ENCODE data around the gene MCL1. TPM values are rescaled to one million over a fixed set of nuclear protein-coding genes. Genes with fewer than 3 reads are reported as not detected.

MCL1 gene
- total and polyA plus RNA-seq, 2 donors (not counting 1 experiment from before 2014, with no cell fraction given), result 219 to 266 TPM

DNA sequence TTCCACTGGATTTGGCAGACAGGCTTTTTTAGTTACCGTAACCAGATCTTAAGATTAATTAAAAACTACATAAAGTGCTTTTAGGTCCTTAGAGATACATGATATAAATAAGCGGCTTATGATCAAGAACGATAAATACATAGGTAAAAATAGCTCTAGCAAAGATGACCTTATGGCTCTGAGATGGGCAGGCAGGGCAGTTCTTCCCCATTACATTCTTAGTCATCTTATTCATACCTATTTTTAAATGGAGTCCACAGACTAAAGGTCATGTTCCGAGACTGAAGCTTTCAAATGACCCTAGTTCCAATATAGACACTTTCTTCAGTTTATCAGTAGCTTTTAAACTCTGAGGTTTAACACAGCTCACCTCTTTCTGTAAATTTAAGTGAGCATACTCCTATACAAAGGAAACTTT, 4.3 kb downstream of the MCL1 start:
- peak overlapping the region; percentile 29 to 97 for H3K27ac ChIP-seq (ENCODE audit: low read length in 2 of 2)
- no peak for DNase-seq
- Mint-ChIP-seq H3K9me3 (ENCODE audit: insufficient read depth) (no peaks in the 10 kb centered on the region), H3K4me1 (peaks cover 65% of the 10 kb centered on the region), H3K27me3 (no peaks in the 10 kb centered on the region), H3K27ac (peak overlapping the region; percentile 83), H3K4me3 (peak overlapping the region; percentile 99)
- H3K9me3 ChIP-seq (ENCODE audit: control extremely low read depth in 1 of 3, control insufficient read depth in 2 of 3, insufficient read depth in 1 of 3, low read length in 2 of 3), result no peaks in the 10 kb centered on the region
- peak overlapping the region; percentile 94 for H3K9ac ChIP-seq (ENCODE audit: low read length)
- peaks cover 1 to 73% of the 10 kb centered on the region in 2 experiments for H3K36me3 ChIP-seq (replicated peaks in 1 of 2; ENCODE audit: control extremely low read depth in 1 of 2, control insufficient read depth in 1 of 2, extremely low read depth in 1 of 2, insufficient read depth in 2 of 2, low read length in 1 of 2)
- ChIA-PET POLR2A (interaction anchor here (0.9 to 11.2 kb wide), 2 partner anchors 11 to 40 kb away, joined by 4 to 371 read pairs; no protein-coding TSS in a partner anchor), CTCF (interaction anchor here (18.0 to 19.2 kb wide), 2 partner anchors 14 to 45 kb away, joined by 157 to 497 read pairs; no protein-coding TSS in a partner anchor)
- H3K4me3 ChIP-seq (ENCODE audit: control extremely low read depth in 1 of 5, extremely low read depth in 1 of 5, insufficient read depth in 1 of 5, low read depth in 2 of 5, low read length in 4 of 5), result peak overlapping the region; percentile 76 to 100 (median 98)
- peak overlapping the region; percentile 86 for H3K4me2 ChIP-seq (replicated peaks; ENCODE audit: low read depth, low read length, poor library complexity, severe bottlenecking)
- intact Hi-C loops (cut with micrococcal nuclease), result loop anchor here (1.0 kb wide), 1 partner anchor 36 kb away; no protein-coding TSS in a partner anchor
- peaks cover 69% of the 10 kb centered on the region for H4K20me1 ChIP-seq (ENCODE audit: control insufficient read depth, insufficient read depth, low read length, poor library complexity, severe bottlenecking)
- H3K27me3 ChIP-seq (replicated peaks in 1 of 4; ENCODE audit: control extremely low read depth in 1 of 4, control insufficient read depth in 3 of 4, insufficient read depth in 4 of 4, low read length in 3 of 4), result no peaks in the 10 kb centered on the region
- TF ChIP-seq EZH2 (IDR thresholded peaks at IDR 0.05; ENCODE audit: borderline replicate concordance, insufficient read depth, low read depth, low read length, poor library complexity, severe bottlenecking), result no peak
- TF ChIP-seq, protein P1, sequence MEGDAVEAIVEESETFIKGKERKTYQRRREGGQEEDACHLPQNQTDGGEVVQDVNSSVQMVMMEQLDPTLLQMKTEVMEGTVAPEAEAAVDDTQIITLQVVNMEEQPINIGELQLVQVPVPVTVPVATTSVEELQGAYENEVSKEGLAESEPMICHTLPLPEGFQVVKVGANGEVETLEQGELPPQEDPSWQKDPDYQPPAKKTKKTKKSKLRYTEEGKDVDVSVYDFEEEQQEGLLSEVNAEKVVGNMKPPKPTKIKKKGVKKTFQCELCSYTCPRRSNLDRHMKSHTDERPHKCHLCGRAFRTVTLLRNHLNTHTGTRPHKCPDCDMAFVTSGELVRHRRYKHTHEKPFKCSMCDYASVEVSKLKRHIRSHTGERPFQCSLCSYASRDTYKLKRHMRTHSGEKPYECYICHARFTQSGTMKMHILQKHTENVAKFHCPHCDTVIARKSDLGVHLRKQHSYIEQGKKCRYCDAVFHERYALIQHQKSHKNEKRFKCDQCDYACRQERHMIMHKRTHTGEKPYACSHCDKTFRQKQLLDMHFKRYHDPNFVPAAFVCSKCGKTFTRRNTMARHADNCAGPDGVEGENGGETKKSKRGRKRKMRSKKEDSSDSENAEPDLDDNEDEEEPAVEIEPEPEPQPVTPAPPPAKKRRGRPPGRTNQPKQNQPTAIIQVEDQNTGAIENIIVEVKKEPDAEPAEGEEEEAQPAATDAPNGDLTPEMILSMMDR (IDR thresholded peaks at IDR 0.05), result no peak
- no peak overlapping the region for H2AFZ ChIP-seq (ENCODE audit: insufficient read depth, low read depth, low read length, poor library complexity, severe bottlenecking)
- H3K4me1 ChIP-seq (ENCODE audit: control insufficient read depth in 2 of 2, insufficient read depth in 2 of 2, low read length in 2 of 2), result peaks cover 64 to 68% of the 10 kb centered on the region in 2 donors
- peaks cover 94% of the 10 kb centered on the region for H3K79me2 ChIP-seq (ENCODE audit: control insufficient read depth, insufficient read depth, low read length)
- no CpG with 5 or more reads among the region's 4 CpGs for WGBS (ENCODE audit: insufficient coverage)
- no peak for ATAC-seq (ENCODE audit: low read depth)
